Activated T-cell treated with anti-CD3 and anti-CD28 coated beads for 48 hours (primary cell): Measurements from ENCODE around the gene NDUFA3.
A peak's percentile ranks its signal among the peaks of the same experiment; 100 is the strongest.
"Not testable (repeated sequence)": the region's sequence is repeated elsewhere in the genome, so short reads cannot be mapped to it uniquely, and the experiment has no call there.

Experiments used
- DNase-seq: peaks from one replicate; pipeline ENCODE4 v3.0.0-alpha.2; 2020; ENCODE audit warnings: low read depth

The NDUFA3 gene

DNA sequence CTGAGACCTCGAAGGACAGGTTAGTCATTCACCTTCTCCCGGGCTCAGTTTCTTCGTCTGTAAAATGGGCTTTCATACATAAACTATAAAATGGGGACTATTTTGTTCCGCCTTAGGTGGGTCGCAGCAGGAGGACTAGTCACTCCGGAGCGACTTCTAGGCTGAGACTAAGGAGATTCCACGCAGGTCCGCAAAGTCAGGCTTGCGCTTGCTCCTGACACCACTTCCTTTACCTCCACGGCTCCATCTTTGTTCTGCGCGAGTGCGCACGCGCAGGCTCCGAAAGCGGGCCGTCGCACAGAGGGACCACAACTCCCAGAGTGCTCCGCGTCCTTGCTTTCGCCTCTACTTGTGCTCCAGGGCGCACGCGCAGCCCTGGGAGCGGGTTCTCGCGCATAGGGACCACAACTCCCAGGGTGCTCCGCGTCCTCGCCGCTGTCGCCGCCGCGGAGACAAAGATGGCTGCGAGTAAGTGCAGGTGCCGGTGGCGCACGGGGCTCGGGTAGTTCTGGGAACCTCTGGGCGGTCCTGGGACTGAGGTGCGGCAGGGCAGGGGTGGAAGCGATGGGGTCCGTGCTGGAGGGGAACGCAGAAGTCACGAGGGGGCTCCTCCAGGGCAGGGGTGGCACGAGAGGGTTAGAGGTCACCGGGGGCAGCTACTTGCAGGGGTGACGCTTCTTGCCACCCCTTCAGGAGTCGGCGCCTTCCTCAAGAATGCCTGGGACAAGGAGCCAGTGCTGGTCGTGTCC lies at the start of gene NDUFA3:
NDUFA3 (plus strand) TSS at position 435 of the 749 bp plus-strand sequence; CDS start at position 459, 24 bp downstream.
- DNase-seq: peak; percentile 97

DNA sequence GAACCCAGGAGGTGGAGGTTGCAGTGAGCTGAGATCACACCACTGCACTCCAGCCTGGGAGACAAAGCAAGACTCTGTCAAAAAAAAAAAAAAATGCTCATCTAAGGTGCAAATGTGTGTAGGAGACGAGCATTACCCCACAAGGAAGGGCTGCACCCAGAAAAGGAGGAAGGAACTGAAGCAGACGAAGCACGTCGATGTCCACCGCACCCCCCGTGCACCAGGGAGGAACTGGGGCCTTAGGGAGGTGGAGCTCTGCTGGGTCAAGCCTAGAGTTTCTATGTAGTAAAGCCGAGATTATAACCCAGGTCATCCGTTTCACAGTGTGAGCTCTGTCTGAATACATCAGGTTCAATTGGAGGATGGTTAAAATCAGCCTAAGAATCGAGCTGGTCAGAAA lies 40.0 kb upstream of the NDUFA3 start:
- no peak for DNase-seq

DNA sequence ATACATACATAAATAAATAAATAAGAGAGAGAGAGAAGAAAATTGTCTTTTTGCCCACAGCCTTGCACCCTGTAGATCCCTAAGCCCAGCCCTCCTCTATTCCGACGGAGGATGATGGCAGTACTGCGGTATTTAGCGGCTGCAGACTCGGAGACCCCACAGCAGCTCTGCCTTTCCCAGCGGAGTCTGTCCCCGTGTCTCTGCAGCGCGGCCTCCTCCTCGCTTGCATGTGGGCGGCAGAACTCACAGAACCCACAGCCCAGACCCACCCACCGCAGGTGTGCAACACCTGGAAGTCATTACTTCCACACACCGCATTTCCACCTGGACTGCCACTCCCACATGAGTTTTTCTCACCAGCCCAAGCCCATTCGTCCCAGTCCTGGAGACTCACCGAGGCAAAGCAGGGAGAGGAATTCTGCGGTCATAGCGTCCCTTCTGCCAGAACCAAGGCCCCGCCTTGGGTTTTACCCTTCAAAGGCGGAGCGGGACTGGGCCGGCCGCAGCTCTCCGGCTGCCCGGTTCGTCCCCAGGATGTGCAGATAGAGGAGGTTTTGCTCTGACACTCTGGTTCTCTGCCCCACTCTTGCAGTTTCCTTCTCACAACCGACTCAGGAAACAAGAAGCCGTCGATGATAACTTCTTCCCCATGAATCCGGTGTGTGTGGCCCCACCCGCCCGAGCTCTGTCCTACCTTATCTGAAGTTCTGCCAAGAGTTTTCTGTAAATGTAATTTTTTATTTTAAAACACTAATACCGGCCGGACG lies 39.1 kb upstream of the NDUFA3 start, which contains the start of gene VSTM1:
VSTM1 (minus strand) TSS at position 548 of the 767 bp plus-strand sequence; CDS start at position 428, 120 bp downstream.
- DNase-seq: no peak

DNA sequence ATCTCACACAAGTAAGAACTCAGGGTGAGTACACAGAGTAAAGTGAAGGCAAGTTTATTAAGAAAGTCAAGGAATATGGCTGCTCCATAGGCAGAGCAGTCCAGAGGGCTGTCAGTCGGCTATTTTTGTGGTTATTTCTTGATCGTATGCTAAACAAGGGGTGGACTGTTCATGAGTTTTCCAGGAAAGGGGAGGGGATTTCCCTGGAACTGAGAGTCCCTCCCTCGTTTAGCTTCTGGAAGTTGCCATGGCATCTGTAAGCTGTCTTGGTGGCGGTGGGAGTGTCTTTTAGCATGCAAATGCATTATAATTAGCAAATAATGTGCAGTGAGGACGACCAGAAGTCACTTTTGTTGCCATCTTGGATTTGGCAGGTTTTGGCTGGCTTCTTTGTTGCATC lies 33.2 kb upstream of the NDUFA3 start:
- no peak for DNase-seq

GRCh38 chr19:54073829-54074228 lies 28.8 kb upstream of the NDUFA3 start:
- DNase-seq: no peak

DNA sequence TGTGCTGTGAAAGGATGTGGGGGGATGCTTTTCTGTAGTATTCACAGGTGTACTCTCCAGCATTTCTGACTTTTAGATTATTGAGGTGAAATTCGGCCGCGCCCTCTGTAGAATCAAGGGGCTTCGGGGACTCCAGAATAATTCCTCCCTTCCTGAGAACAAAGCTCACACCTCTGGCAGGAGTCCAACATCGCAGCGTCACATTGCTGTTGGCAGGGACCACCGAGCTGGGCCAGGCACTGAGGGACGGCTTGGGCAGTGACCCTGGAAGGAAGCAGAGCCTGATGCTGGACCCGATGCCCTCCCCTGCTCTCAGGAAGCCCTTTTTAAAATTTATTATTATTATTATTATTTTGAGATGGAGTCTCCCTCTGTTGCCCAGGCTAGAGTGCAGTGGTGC lies 27.8 kb upstream of the NDUFA3 start:
- no peak for DNase-seq

GRCh38 chr19:54077334-54077733 lies 25.3 kb upstream of the NDUFA3 start:
- no peak for DNase-seq

- no peak for DNase-seq
Observed at GRCh38 chr19:54081032-54081431, 21.6 kb upstream of the NDUFA3 start, which contains the start of gene TARM1. Gene TARM1 (minus strand): TSS chr19:54081365. CDS start chr19:54081340, 25 bp downstream.

DNA sequence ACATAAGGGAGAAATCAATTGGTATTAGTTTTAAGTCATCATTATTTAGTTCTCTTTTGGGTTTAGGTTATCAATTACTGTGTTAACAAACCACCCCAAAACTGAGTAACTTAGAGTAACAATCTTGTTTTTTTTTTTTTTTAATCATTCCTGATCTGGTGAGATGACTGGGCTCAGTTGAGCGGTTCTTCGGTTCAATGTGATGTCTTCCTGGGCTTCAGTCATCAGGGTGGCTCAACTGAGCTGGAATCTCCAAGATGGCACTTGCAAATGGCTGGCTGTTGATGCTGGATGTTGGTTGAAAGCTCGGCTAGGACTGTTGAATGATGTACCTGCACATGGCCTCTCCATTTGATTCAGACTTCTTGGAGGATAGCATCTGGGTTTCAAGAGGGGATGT lies 18.2 kb upstream of the NDUFA3 start:
- DNase-seq: no peak

- DNase-seq: no peak
Observed at GRCh38 chr19:54094426-54095000, 8.1 kb upstream of the NDUFA3 start.

GRCh38 chr19:54095136-54095858 lies 7.4 kb upstream of the NDUFA3 start:
- DNase-seq: no peak

DNA sequence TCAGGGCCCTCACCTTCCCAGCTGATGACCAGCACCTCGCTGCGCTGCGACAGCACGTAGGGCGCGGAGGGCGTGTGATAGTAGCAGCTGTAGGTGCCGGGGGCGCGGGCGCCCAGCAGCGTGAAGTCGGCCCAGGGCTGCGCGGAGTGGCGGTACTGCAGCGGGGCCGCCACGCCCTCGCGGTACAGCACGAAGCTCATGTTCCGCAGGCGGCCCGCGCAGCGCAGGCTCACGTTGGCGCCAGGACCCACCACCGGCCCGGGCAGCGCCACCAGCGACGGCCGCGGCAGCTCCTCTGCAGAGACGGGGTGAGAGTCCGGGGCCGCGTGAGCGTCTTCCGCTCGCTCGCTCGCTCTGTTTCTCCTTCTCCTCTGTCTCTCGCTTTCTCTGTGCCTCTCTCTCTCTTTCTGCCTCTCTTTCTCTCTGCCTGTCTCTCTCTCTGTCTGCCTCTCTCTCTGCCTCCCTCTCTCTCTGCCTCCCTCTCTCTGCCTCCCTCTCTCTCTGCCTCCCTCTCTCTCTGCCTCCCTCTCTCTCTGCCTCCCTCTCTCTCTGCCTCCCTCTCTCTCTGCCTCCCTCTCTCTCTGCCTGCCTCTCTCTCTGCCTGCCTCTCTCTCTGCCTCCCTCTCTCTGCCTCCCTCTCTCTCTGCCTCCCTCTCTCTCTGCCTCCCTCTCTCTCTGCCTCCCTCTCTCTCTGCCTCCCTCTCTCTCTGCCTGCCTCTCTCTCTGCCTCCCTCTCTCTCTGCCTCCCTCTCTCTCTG lies 6.6 kb upstream of the NDUFA3 start:
- DNase-seq: peak; percentile 38

- no peak for DNase-seq
Observed at GRCh38 chr19:54096617-54097106, 6.0 kb upstream of the NDUFA3 start.

- no peak for DNase-seq
Observed at GRCh38 chr19:54099190-54099902, 3.3 kb upstream of the NDUFA3 start.

DNA sequence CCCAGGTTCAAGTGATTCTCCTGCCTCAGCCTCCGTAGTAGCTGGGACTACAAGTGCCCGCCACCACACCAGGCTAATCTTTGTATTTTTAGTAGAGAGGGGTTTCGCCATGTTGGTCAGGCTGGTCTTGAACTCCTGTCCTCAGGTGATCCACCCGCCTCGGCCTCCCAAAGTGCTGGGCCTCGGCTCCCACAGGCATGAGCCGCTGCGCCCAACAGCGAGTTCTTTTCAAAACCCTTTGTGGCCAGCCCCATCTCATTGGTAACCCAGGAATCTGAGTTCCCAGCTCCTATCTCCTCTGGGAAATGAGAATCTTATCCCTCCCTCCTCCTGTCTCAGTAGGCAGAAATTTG lies 2.8 kb upstream of the NDUFA3 start:
- not testable (repeated sequence) for DNase-seq

DNA sequence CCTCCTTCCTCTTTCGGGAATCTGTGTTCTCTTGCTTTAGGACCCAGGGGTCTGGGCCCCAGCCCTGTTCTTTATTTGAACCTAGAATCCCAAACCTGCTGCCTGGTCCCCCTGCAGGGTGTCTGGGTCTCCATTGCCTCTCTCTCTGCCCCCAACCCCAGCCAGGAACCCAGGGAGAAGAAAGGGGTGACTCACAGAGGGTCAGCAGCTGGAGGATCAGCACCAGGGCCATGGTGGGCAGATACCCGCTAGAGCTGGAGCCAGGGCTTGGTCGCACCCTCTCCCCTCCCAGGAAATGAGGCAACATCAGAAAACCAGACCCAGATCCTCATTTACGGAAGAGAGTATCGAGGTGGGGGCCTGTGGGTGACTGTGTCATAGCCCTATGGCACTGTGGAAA lies 2.1 kb upstream of the NDUFA3 start, which contains the start of gene OSCAR:
OSCAR (minus strand) TSS at position 243 of the 400 bp plus-strand sequence; CDS start at position 232, 11 bp downstream.
- no peak for DNase-seq

- no peak for DNase-seq
Observed at GRCh38 chr19:54104998-54105715, 2.5 kb downstream of the NDUFA3 start.

DNA sequence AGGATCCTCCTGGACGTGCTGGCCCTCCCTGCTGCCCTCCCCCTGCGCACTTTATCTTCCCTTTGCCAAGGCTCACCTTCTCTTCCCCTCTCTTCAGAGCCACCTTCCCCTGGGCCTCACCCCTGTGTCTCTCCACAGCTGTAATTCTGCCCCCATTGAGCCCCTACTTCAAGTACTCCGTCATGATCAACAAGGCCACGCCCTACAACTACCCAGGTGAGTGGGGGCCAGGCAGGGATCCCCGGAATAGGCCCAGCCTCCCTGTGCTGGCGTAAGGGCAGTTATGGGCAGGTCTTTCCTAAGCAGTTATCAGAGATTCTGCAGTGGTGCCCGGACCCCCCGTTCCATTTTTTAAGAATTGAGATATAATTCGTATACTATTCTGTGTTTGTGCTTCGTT lies 3.1 kb downstream of the NDUFA3 start:
- DNase-seq: no peak

DNA sequence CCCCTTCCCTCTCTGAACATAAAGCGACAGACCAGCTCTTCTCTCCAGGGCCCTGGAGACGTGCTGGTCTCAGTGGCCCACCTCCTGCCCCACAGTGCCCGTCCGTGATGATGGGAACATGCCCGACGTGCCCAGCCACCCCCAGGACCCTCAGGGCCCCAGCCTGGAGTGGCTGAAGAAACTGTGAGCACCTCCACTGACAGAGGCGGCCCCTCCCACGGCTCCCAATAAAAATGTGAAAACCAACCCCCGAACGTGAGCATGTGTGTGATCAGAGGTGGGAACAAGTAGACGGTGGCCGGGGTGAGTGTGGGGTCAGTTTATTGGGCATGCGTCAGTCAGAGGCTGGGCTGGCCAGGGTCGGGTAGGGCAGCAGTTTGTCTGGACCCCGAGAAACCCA lies 4.1 kb downstream of the NDUFA3 start:
- DNase-seq: no peak
